Mesendoderm (in vitro differentiated cells): ENCODE data around the gene RPS6KB2.

Experiments used
- DNase-seq: peaks from one replicate; pipeline ENCODE4 v3.0.0; 2013
- H2AK5ac ChIP-seq: 2 replicates; pipeline ENCODE4 v1.6.1; 2013; ENCODE audit warnings: low read length, inconsistent platforms
- H2BK120ac ChIP-seq: 2 replicates; pipeline ENCODE4 v1.6.1; 2013; ENCODE audit warnings: low read depth, mild to moderate bottlenecking, low read length, moderate library complexity, mixed read lengths
- H2BK15ac ChIP-seq: replicated peaks from 2 replicates; pipeline ENCODE4 v1.6.1; 2013; ENCODE audit warnings: low read depth, mild to moderate bottlenecking, moderate library complexity
- H2BK5ac ChIP-seq: 2 replicates; pipeline ENCODE4 v1.6.1; 2013; ENCODE audit warnings: low read length, inconsistent platforms
- H3K18ac ChIP-seq: 2 replicates; pipeline ENCODE4 v1.6.1; 2013; ENCODE audit warnings: mild to moderate bottlenecking, low read length, mixed read lengths
- H3K23ac ChIP-seq: one replicate; pipeline ENCODE4 v1.6.1; 2013; ENCODE audit warnings: low read length
- H3K27ac ChIP-seq: 2 replicates; pipeline ENCODE4 v1.5.1; 2013; ENCODE audit warnings: low read depth, mild to moderate bottlenecking, inconsistent platforms, low read length, moderate library complexity
- H3K27me3 ChIP-seq: 2 replicates; pipeline ENCODE4 v1.6.1; 2013; ENCODE audit warnings: low read length, control low read depth, mild to moderate bottlenecking, inconsistent platforms; ENCODE audit not compliant: insufficient read depth, poor library complexity
- H3K36me3 ChIP-seq: 2 replicates; pipeline ENCODE4 v1.6.1; 2013; ENCODE audit warnings: low read length, inconsistent platforms; ENCODE audit not compliant: control insufficient read depth, insufficient read depth
- H3K4ac ChIP-seq: one replicate; pipeline ENCODE4 v1.6.1; 2013; ENCODE audit warnings: low read depth, mild to moderate bottlenecking, low read length, moderate library complexity
- H3K4me1 ChIP-seq: 2 replicates; pipeline ENCODE4 v1.6.1; 2013; ENCODE audit warnings: low read depth, low read length, inconsistent platforms; ENCODE audit not compliant: control insufficient read depth
- H3K4me2 ChIP-seq: 2 replicates; pipeline ENCODE4 v1.6.1; 2013; ENCODE audit warnings: low read length
- H3K4me3 ChIP-seq: 2 replicates; pipeline ENCODE4 v1.5.1; 2013; ENCODE audit warnings: mild to moderate bottlenecking, low read length
- H3K56ac ChIP-seq: one replicate; pipeline ENCODE4 v1.6.1; 2013; ENCODE audit warnings: low read length
- H3K79me1 ChIP-seq: 2 replicates; pipeline ENCODE4 v1.6.1; 2013; ENCODE audit warnings: low read length, inconsistent platforms
- H3K79me2 ChIP-seq: 2 replicates; pipeline ENCODE4 v1.6.1; 2013; ENCODE audit warnings: mild to moderate bottlenecking, low read length; ENCODE audit not compliant: control insufficient read depth, insufficient read depth
- H3K9ac ChIP-seq: 2 replicates; pipeline ENCODE4 v1.6.1; 2013; ENCODE audit warnings: low read length, inconsistent platforms
- H4K5ac ChIP-seq: one replicate; pipeline ENCODE4 v1.6.1; 2013; ENCODE audit warnings: low read length
- H4K8ac ChIP-seq: one replicate; pipeline ENCODE4 v1.6.1; 2013; ENCODE audit warnings: low read depth, mild to moderate bottlenecking, control low read depth, low read length, moderate library complexity
- WGBS: extraction: QIAGEN DNeasy Blood & Tissue Kit; methylation state at CpG from one replicate; pipeline ENCODE4 v1.1.7; 2013; ENCODE audit warnings: low lambda C conversion rate, missing lambda C conversion rate; ENCODE audit not compliant: insufficient coverage; ENCODE audit errors: extremely low coverage; 5-methylcytosine and 5-hydroxymethylcytosine counted together

Gene RPS6KB2

GRCh38 chr11:67436459-67437081 is 8.3 kb downstream of the RPS6KB2 start:
- H3K23ac ChIP-seq = no peak overlapping the region
- peak overlapping the region; percentile 6 for H2BK5ac ChIP-seq
- no CpG with 5 or more reads among the region's 6 CpGs for WGBS
- peak overlapping the region; percentile 29 for H3K18ac ChIP-seq
- peak; percentile 96 for DNase-seq
- H3K27ac ChIP-seq = peak overlapping the region; percentile 76
- no peaks in the 10 kb centered on the region for H3K79me2 ChIP-seq
- peak overlapping the region; percentile 20 for H3K4ac ChIP-seq
- no peak overlapping the region for H3K4me3 ChIP-seq
- H3K9ac ChIP-seq = peak overlapping the region; percentile 42
- H4K8ac ChIP-seq = no peak overlapping the region
- peaks cover 2% of the 10 kb centered on the region for H3K4me1 ChIP-seq
- no peak overlapping the region for H2BK120ac ChIP-seq
- H2AK5ac ChIP-seq = no peak overlapping the region
- H3K27me3 ChIP-seq = no peaks in the 10 kb centered on the region
- H4K5ac ChIP-seq = no peak overlapping the region
- H3K56ac ChIP-seq = peak overlapping the region; percentile 77
- no peaks in the 10 kb centered on the region for H3K79me1 ChIP-seq
- H2BK15ac ChIP-seq = no peak overlapping the region
- H3K4me2 ChIP-seq = no peak overlapping the region
- H3K36me3 ChIP-seq = peaks cover 2% of the 10 kb centered on the region

- Histone ChIP-seq H3K36me3 (peaks cover 2% of the 10 kb centered on the region), H3K18ac (peak within 1 kb of the TSS; percentile 29), H2BK15ac (no peak within 1 kb of the TSS), H3K79me1 (no peaks in the 10 kb centered on the region), H3K23ac (no peak within 1 kb of the TSS), H3K27me3 (no peaks in the 10 kb centered on the region), H3K4ac (peak within 1 kb of the TSS; percentile 20), H3K27ac (peak within 1 kb of the TSS; percentile 75), H3K4me3 (no peak within 1 kb of the TSS), H3K56ac (peak within 1 kb of the TSS; percentile 77), H4K5ac (no peak within 1 kb of the TSS), H2BK120ac (no peak within 1 kb of the TSS), H3K79me2 (no peaks in the 10 kb centered on the region), H3K4me2 (no peak within 1 kb of the TSS), H4K8ac (no peak within 1 kb of the TSS), H2BK5ac (peak within 1 kb of the TSS; percentile 6), H3K4me1 (peaks cover 2% of the 10 kb centered on the region), H3K9ac (peak within 1 kb of the TSS; percentile 47), H2AK5ac (no peak within 1 kb of the TSS)
- peak; percentile 71 for DNase-seq
- WGBS = no CpG with 5 or more reads among the region's 26 CpGs
Observed at GRCh38 chr11:67437082-67437808, 9.0 kb downstream of the RPS6KB2 start, which contains the start of gene PTPRCAP. Gene PTPRCAP (minus strand): TSS chr11:67437682. CDS start chr11:67437619, 63 bp downstream.

GRCh38 chr11:67437809-67438157 is 9.5 kb downstream of the RPS6KB2 start:
- peak overlapping the region; percentile 75 for H3K27ac ChIP-seq
- peaks cover 2% of the 10 kb centered on the region for H3K4me1 ChIP-seq
- H3K79me2 ChIP-seq = no peaks in the 10 kb centered on the region
- no peak overlapping the region for H2BK5ac ChIP-seq
- no peaks in the 10 kb centered on the region for H3K79me1 ChIP-seq
- no peak overlapping the region for H2BK15ac ChIP-seq
- H3K4me3 ChIP-seq = no peak overlapping the region
- H3K23ac ChIP-seq = no peak overlapping the region
- peak overlapping the region; percentile 10 for H3K18ac ChIP-seq
- H3K36me3 ChIP-seq = peaks cover 2% of the 10 kb centered on the region
- H4K8ac ChIP-seq = no peak overlapping the region
- no CpG with 5 or more reads among the region's 3 CpGs for WGBS
- no peak overlapping the region for H3K4ac ChIP-seq
- no peaks in the 10 kb centered on the region for H3K27me3 ChIP-seq
- H2BK120ac ChIP-seq = no peak overlapping the region
- H3K4me2 ChIP-seq = no peak overlapping the region
- no peak overlapping the region for H2AK5ac ChIP-seq
- H3K56ac ChIP-seq = peak overlapping the region; percentile 58
- H4K5ac ChIP-seq = no peak overlapping the region
- DNase-seq = no peak
- peak overlapping the region; percentile 47 for H3K9ac ChIP-seq

- Histone ChIP-seq H3K27me3 (no peaks in the 10 kb centered on the region), H2BK15ac (no peak overlapping the region), H3K9ac (no peak overlapping the region), H2BK5ac (no peak overlapping the region), H3K79me1 (no peaks in the 10 kb centered on the region), H2AK5ac (no peak overlapping the region), H3K36me3 (peaks cover 2% of the 10 kb centered on the region), H3K4me3 (no peak overlapping the region), H3K56ac (no peak overlapping the region), H3K27ac (peak overlapping the region; percentile 12), H3K4me2 (no peak overlapping the region), H4K5ac (no peak overlapping the region), H3K4ac (no peak overlapping the region), H3K4me1 (peaks cover 2% of the 10 kb centered on the region), H3K79me2 (no peaks in the 10 kb centered on the region), H4K8ac (no peak overlapping the region), H3K18ac (no peak overlapping the region), H2BK120ac (no peak overlapping the region), H3K23ac (no peak overlapping the region)
- DNase-seq = no peak
- WGBS = no CpG with 5 or more reads among the region's 41 CpGs
Observed at GRCh38 chr11:67438158-67438902, 10.0 kb downstream of the RPS6KB2 start.

- H2BK120ac ChIP-seq = no peak overlapping the region
- no peak overlapping the region for H3K4me3 ChIP-seq
- H2BK15ac ChIP-seq = no peak overlapping the region
- H4K5ac ChIP-seq = no peak overlapping the region
- no peak overlapping the region for H3K23ac ChIP-seq
- no peaks in the 10 kb centered on the region for H3K27me3 ChIP-seq
- DNase-seq = peak; percentile 62
- no peak overlapping the region for H2AK5ac ChIP-seq
- H3K79me1 ChIP-seq = no peaks in the 10 kb centered on the region
- H4K8ac ChIP-seq = no peak overlapping the region
- no peak overlapping the region for H3K4me2 ChIP-seq
- H3K9ac ChIP-seq = no peak overlapping the region
- H3K79me2 ChIP-seq = no peaks in the 10 kb centered on the region
- H3K4me1 ChIP-seq = peaks cover 2% of the 10 kb centered on the region
- no peak overlapping the region for H3K18ac ChIP-seq
- no peak overlapping the region for H3K27ac ChIP-seq
- WGBS = no CpG with 5 or more reads among the region's 31 CpGs
- H3K4ac ChIP-seq = no peak overlapping the region
- H2BK5ac ChIP-seq = no peak overlapping the region
- H3K36me3 ChIP-seq = no peaks in the 10 kb centered on the region
- no peak overlapping the region for H3K56ac ChIP-seq
Observed at GRCh38 chr11:67439321-67440228, 11.3 kb downstream of the RPS6KB2 start.
